ENCODE data around the gene LASP1.

GRCh38 chr17:38874505-38875400, 4.9 kb downstream of the LASP1 start:
- TF ChIP-seq, protein P1, sequence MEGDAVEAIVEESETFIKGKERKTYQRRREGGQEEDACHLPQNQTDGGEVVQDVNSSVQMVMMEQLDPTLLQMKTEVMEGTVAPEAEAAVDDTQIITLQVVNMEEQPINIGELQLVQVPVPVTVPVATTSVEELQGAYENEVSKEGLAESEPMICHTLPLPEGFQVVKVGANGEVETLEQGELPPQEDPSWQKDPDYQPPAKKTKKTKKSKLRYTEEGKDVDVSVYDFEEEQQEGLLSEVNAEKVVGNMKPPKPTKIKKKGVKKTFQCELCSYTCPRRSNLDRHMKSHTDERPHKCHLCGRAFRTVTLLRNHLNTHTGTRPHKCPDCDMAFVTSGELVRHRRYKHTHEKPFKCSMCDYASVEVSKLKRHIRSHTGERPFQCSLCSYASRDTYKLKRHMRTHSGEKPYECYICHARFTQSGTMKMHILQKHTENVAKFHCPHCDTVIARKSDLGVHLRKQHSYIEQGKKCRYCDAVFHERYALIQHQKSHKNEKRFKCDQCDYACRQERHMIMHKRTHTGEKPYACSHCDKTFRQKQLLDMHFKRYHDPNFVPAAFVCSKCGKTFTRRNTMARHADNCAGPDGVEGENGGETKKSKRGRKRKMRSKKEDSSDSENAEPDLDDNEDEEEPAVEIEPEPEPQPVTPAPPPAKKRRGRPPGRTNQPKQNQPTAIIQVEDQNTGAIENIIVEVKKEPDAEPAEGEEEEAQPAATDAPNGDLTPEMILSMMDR (conservative IDR thresholded peaks at IDR 0.05; ENCODE audit: low read depth, low read length), result no peak
- TF ChIP-seq EZH2 (IDR thresholded peaks at IDR 0.05; ENCODE audit: borderline replicate concordance, low read depth, low read length, poor library complexity, severe bottlenecking), result no peak
